ENCODE data around the gene SFMBT1.
"Not testable (repeated sequence)": the region's sequence is repeated elsewhere in the genome, so short reads cannot be mapped to it uniquely, and the experiment has no call there.

The SFMBT1 gene

DNA sequence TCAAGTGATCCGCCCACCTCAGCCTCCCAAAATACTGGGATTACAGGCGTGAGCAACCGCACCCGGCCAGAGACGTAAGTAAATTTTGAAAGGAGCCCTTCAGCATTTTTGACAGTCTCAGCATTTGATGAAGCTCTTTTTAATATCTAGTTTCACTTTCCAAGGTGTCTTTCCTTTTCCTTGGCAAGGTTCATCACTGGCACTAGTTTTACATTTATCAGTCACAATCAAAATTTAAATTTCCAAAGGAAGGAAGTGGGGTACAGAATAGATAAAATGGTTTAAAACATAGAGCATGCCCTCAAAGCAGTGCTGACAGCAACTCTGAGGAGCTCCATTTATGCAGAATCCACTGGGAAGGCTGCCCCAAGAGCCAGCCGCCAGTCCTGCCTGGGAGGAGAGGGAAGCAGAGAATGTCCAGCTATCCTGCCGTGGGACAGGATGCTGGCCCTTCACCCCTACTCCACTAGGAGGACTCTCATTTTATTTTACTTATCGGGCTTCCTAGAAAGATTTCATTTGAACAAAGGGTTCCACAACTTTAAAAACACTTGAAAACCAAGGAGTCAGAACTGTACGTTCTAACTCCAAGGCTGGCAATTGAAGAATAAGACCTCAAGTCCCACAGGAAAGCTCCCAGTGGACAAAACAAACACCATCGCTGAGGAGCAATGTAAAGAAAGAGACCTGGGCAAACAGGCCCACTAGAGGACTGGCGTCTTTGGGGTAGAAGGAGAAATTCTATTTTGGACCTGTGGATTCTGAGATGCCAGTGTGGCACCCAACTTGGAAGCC lies 9.9 kb downstream of the SFMBT1 start:
- no peak overlapping the region for H3K4me3 ChIP-seq (ENCODE audit: low read depth, low read length)
- DNase-seq (ENCODE audit: low read depth) = no peak
- no peak for TF ChIP-seq CTCF (conservative IDR thresholded peaks at IDR 0.05; ENCODE audit: low read depth, low read length)

- H3K4me3 ChIP-seq (ENCODE audit: low read depth, low read length); DNase-seq (ENCODE audit: low read depth): not testable (repeated sequence)
These were observed 10.9 kb downstream of the SFMBT1 start for GRCh38 chr3:53035018-53035417.

DNA sequence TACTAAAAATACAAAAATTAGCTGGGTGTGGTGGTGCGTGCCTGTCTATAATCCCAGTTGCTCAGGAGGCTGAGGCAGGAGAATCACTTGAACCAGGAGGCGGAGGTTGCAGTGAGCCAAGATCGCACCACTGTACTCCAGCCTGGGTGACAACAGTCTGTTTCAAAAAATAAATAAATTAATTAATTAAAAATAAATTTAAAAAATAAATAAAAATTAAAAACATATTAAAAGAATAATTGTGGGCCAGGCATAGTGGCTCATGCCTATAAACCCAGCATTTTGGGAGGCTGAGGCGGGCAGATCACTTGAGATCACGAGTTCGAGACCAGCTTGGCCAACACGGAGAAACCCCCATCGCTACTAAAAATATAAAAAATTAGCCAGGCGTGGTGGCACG lies 11.5 kb downstream of the SFMBT1 start:
- not testable (repeated sequence) for H3K4me3 ChIP-seq (ENCODE audit: low read depth, low read length); DNase-seq (ENCODE audit: low read depth)

GRCh38 chr3:53032609-53033008 lies 13.3 kb downstream of the SFMBT1 start:
- no peak for DNase-seq (ENCODE audit: low read depth)
- no peak for TF ChIP-seq CTCF (conservative IDR thresholded peaks at IDR 0.05; ENCODE audit: low read depth, low read length)
- no peak overlapping the region for H3K4me3 ChIP-seq (ENCODE audit: low read depth, low read length)

DNA sequence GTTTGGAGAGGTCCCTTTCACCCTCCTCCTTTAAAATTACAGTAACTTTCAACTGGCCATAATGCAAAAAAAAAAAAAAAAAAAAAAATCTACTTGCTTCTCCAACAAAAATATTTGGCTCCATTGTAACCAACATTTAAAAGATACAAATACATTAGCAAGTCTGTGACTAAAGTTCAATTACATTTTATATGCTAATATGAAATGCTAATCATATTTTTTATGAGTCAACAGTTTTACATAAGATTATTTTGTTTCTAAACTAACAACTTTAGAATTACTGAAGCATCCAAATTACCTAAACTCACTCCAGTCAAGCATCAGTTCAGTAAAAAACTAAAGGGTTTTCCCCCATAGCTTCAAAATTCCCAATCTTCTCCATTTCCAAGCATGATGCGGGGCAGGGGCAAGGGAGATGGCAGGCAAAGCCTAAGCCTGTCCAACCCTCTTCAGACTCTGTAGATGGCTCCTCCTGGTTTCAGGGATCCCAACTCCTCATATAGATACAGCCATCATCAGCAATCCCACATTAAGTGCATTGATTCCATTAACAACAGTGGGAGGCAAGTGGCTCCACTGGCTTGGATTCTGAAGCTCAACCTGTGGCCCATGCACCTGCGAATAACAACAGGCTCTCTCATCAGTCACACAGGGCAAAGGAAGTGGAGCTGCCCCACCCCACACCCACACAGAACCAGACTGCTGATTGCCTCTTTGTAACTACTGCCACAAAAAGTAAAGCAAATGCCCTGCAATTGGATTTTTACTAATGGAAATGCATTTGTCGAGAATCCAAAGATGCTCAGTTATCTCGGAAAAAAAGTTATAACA lies 15.0 kb downstream of the SFMBT1 start:
- DNase-seq (ENCODE audit: low read depth) = no peak
- no peak overlapping the region for H3K4me3 ChIP-seq (ENCODE audit: low read depth, low read length)
- TF ChIP-seq CTCF (conservative IDR thresholded peaks at IDR 0.05; ENCODE audit: low read depth, low read length) = no peak

DNA sequence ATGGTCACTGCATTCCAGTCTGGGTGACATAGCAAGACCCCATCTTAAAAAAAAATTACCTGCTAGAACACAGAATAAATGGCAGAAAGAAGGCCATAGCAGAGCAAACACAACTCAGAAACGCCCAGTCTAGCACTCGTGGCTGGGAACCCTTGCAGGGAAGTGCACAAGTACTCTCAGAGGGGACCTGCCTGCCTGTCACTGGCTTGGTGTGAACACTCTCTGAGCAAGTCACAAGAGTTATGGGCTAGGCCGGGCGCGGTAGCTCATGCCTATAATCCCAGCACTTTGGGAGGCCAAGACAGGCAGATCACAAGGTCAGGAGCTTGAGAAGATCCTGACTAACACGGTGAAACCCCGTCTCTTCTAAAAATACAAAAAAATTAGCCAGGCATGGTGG lies 17.2 kb downstream of the SFMBT1 start:
- no peak for TF ChIP-seq CTCF (conservative IDR thresholded peaks at IDR 0.05; ENCODE audit: low read depth, low read length)
- no peak overlapping the region for H3K4me3 ChIP-seq (ENCODE audit: low read depth, low read length)
- DNase-seq (ENCODE audit: low read depth) = no peak

DNA sequence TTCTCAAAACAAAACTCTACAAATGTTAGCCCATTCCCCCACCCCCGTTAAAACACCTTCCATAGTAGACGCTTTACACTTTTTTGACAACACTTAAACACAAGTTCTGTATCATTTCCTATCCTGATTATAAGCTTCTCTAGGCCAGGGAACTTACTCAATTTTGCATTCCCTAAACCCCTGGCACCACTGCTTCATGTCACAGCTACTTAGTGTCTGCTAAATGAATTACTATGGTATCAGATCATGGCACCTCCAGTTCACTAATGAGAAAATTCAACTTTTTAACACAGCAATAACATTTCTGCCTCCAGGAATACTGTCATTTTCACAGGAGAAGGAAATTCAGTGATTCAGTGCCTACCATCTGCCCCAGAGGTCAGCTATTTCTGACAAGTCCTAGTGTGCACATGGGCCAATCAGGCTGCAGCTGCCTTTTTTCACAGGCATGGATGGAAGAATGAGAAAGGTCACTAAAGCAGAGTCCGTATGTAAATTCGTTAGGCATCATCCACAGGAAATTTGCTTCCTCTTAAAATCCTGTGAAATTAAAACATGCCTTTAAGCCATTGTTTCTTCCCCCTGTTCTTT lies 18.5 kb downstream of the SFMBT1 start:
- DNase-seq (ENCODE audit: low read depth) = peak; percentile 16
- H3K4me3 ChIP-seq (ENCODE audit: low read depth, low read length) = no peak overlapping the region
- no peak for TF ChIP-seq CTCF (conservative IDR thresholded peaks at IDR 0.05; ENCODE audit: low read depth, low read length)
